Measurements from ENCODE around the gene ANAPC13.

Gene ANAPC13

GRCh38 chr3:134459562-134459961 lies 26.2 kb downstream of the ANAPC13 start:
- no peak for DNase-seq (ENCODE audit: extremely low spot score, insufficient read length, low read depth)
- no peak for FAIRE-seq

- DNase-seq (ENCODE audit: extremely low spot score, insufficient read length, low read depth), result no peak
- FAIRE-seq, result no peak
These were observed 27.3 kb downstream of the ANAPC13 start for GRCh38 chr3:134458406-134458945.

- FAIRE-seq (no peak), DNase-seq (ENCODE audit: extremely low spot score, insufficient read length, low read depth) (no peak)
These were observed 28.3 kb downstream of the ANAPC13 start for GRCh38 chr3:134457376-134458074.

- no peak for FAIRE-seq
These were observed 32.2 kb downstream of the ANAPC13 start for GRCh38 chr3:134453631-134454030.

GRCh38 chr3:134449951-134450350 lies 35.8 kb downstream of the ANAPC13 start:
- no peak for FAIRE-seq

More at GRCh38 chr3:134453631-134454030, 32.2 kb downstream of the ANAPC13 start:
- DNase-seq (ENCODE audit: extremely low spot score, insufficient read length, low read depth), result no peak

GRCh38 chr3:134449277-134449676 lies 36.5 kb downstream of the ANAPC13 start:
- no peak for DNase-seq (ENCODE audit: extremely low spot score, insufficient read length, low read depth)
- FAIRE-seq, result no peak

More at GRCh38 chr3:134449951-134450350, 35.8 kb downstream of the ANAPC13 start:
- DNase-seq (ENCODE audit: extremely low spot score, insufficient read length, low read depth), result no peak

- DNase-seq (ENCODE audit: extremely low spot score, insufficient read length, low read depth) (no peak), FAIRE-seq (no peak)
These were observed 37.1 kb downstream of the ANAPC13 start for GRCh38 chr3:134448664-134449063.

GRCh38 chr3:134447351-134447750 lies 38.4 kb downstream of the ANAPC13 start:
- DNase-seq (ENCODE audit: extremely low spot score, insufficient read length, low read depth) (no peak), FAIRE-seq (no peak)

- DNase-seq (ENCODE audit: extremely low spot score, insufficient read length, low read depth) (no peak), FAIRE-seq (no peak)
These were observed 39.0 kb downstream of the ANAPC13 start for GRCh38 chr3:134446800-134447199.

GRCh38 chr3:134445636-134446035 lies 40.1 kb downstream of the ANAPC13 start:
- no peak for DNase-seq (ENCODE audit: extremely low spot score, insufficient read length, low read depth)
- no peak for FAIRE-seq

- DNase-seq (ENCODE audit: extremely low spot score, insufficient read length, low read depth) (no peak), FAIRE-seq (no peak)
These were observed 40.7 kb downstream of the ANAPC13 start for GRCh38 chr3:134445095-134445494.

GRCh38 chr3:134441821-134442220 lies 44.0 kb downstream of the ANAPC13 start:
- no peak for FAIRE-seq
- no peak for DNase-seq (ENCODE audit: extremely low spot score, insufficient read length, low read depth)

- DNase-seq (ENCODE audit: extremely low spot score, insufficient read length, low read depth) (no peak), FAIRE-seq (no peak)
These were observed 44.5 kb downstream of the ANAPC13 start for GRCh38 chr3:134441321-134441720.

GRCh38 chr3:134437211-134437752 lies 48.5 kb downstream of the ANAPC13 start:
- FAIRE-seq, result no peak
- no peak for DNase-seq (ENCODE audit: extremely low spot score, insufficient read length, low read depth)

- DNase-seq (ENCODE audit: extremely low spot score, insufficient read length, low read depth) (no peak), FAIRE-seq (no peak)
These were observed 53.5 kb downstream of the ANAPC13 start for GRCh38 chr3:134432236-134432635.

- FAIRE-seq, result no peak
- DNase-seq (ENCODE audit: extremely low spot score, insufficient read length, low read depth), result no peak
These were observed 54.8 kb downstream of the ANAPC13 start for GRCh38 chr3:134430950-134431445.

- FAIRE-seq (no peak), DNase-seq (ENCODE audit: extremely low spot score, insufficient read length, low read depth) (no peak)
These were observed 55.6 kb downstream of the ANAPC13 start for GRCh38 chr3:134430174-134430573.

- no peak for FAIRE-seq
- no peak for DNase-seq (ENCODE audit: extremely low spot score, insufficient read length, low read depth)
These were observed 57.4 kb downstream of the ANAPC13 start for GRCh38 chr3:134428401-134428800.
